ENCODE results near the gene LCA5. TPM values are rescaled to one million over a fixed set of nuclear protein-coding genes. Genes with fewer than 3 reads are reported as not detected.

Gene LCA5
- total RNA-seq, 2 donors from 2014 or later, result 2.2 to 3.0 TPM

Other genes with a start within 250 kb of the LCA5 start
- gene SH3BGRL2, start 93.9 kb upstream of the LCA5 start, total RNA-seq, result 10 to 100 TPM; 10.3 to 11.9 TPM